GM23248 (cell line): ENCODE data around the gene PTPRN2.

Experiments
- EZH2 ChIP-seq: fragments of 200-600 bp; sonication (generic); IDR thresholded peaks from 2 replicates; pipeline ENCODE4 v1.6.1; 2018; ENCODE audit warnings: antibody characterized with exemption, mild to moderate bottlenecking; ENCODE audit not compliant: insufficient read depth, poor library complexity, severe bottlenecking
- EZH2phosphoT487 ChIP-seq: fragments of 200-600 bp; sonication (generic); IDR thresholded peaks from 2 replicates; pipeline ENCODE4 v1.6.1; 2018; ENCODE audit warnings: antibody characterized with exemption, moderate library complexity, mild to moderate bottlenecking, low read depth; ENCODE audit not compliant: insufficient read depth

DNA sequence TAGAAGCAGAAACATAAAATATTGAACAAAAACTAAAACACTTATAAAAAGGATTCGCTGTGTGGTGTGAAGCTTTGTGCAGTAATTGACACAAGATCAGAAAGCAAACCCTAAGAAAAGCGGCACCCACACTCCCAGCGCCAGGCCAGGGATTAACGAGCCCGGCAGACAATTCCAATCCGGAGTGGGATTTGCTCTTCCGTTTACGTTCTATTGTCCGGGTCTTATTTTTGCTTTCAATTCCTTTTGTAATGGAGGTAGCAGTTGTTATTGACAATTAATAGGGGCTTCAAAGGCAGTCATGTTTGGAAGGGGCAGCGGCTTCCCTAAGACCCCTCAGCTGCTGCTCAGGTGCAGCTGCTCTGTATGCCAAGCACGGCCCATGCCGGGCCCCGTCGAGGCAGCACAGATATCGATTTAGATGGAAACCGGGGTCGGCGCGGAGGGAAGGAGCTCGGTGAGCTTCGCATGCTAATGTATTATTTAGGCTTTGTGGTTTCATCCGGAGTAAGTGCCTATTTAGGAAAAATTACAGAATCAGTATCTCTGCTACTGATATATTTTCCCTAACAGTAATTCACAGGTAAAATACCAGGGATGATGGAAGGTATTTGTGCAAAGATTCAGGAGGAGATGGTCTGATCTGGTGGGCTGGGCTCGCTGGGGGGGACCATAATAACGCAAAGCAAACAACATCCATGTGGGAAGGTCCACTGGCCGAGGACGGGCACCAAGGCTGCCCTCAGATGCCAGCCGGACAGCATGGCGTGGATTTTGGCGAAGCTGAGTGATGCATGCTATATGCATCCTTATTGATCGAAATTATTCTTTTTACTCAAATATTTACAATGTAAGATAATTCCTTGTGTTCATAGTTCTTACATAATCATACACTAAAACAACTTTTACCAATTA, 561.7 kb downstream of the PTPRN2 start:
- TF ChIP-seq EZH2 (no peak), EZH2phosphoT487 (no peak)
